OCI-LY7 (cell line): ENCODE results near the gene HLX. TPM values are rescaled to one million over a fixed set of nuclear protein-coding genes. Genes with fewer than 3 reads are reported as not detected.

Source experiments
- BruUV-seq: library from RNA; stranded (reverse); fragments of 400-500 nt; replicated peaks from 2 replicates; lab custom pipeline; 2021; lab: Mats Ljungman, UMichigan
- CTCF ChIA-PET: fragments of 300-600 bp; sonication (Branson Sonifier 250); formaldehyde crosslinking; loops from one replicate; lab custom pipeline; 2022; ENCODE audit warnings: antibody characterized with exemption; ENCODE audit not compliant: unreplicated experiment; lab: Charles Lee
- POLR2A ChIA-PET: fragments of 300-600 bp; sonication (Branson Sonifier 250); formaldehyde crosslinking; loops from one replicate; lab custom pipeline; 2022; ENCODE audit warnings: antibody characterized with exemption; lab: Charles Lee
- DNase-seq: peaks from one replicate; pipeline ENCODE4 v3.0.0-alpha.2; 2015; ENCODE audit warnings: low spot score
- H2AFZ ChIP-seq: fragments of 200-600 bp; sonication (generic), shearing (Covaris generic); 2 replicates; pipeline ENCODE4 v1.6.1; 2014; ENCODE audit warnings: mild to moderate bottlenecking, antibody characterized with exemption, low read length, moderate library complexity
- H3K27ac ChIP-seq: fragments of 200-600 bp; sonication (generic); 2 replicates; pipeline ENCODE4 v1.5.1; 2014; ENCODE audit warnings: mixed run types, low read depth, mild to moderate bottlenecking, moderate library complexity, low read length, inconsistent platforms; ENCODE audit not compliant: poor library complexity, severe bottlenecking
- H3K36me3 ChIP-seq: fragments of 200-600 bp; sonication (generic); 2 replicates; pipeline ENCODE4 v1.6.1; 2014; ENCODE audit warnings: mild to moderate bottlenecking, antibody characterized with exemption, low read length, moderate library complexity, mixed read lengths; ENCODE audit not compliant: insufficient read depth
- H3K4me1 ChIP-seq: fragments of 200-600 bp; sonication (generic); 2 replicates; pipeline ENCODE4 v1.5.1; 2014; ENCODE audit warnings: mild to moderate bottlenecking, low read length; ENCODE audit not compliant: insufficient read depth, poor library complexity, severe bottlenecking
- H3K4me2 ChIP-seq: fragments of 200-600 bp; sonication (generic); 2 replicates; pipeline ENCODE4 v1.6.1; 2014; ENCODE audit warnings: mild to moderate bottlenecking, low read length
- H3K4me3 ChIP-seq: fragments of 200-600 bp; sonication (generic); 2 replicates; pipeline ENCODE4 v1.5.1; 2014; ENCODE audit warnings: mild to moderate bottlenecking, low read depth, low read length; ENCODE audit not compliant: poor library complexity, severe bottlenecking
- H3K79me2 ChIP-seq: fragments of 200-600 bp; sonication (generic); 2 replicates; pipeline ENCODE4 v1.6.1; 2016; ENCODE audit warnings: low read depth, mild to moderate bottlenecking, low read length, moderate library complexity, mixed read lengths; ENCODE audit not compliant: insufficient read depth
- H3K9me2 ChIP-seq: fragments of 200-600 bp; sonication (generic); 2 replicates; pipeline ENCODE4 v1.6.1; 2016; ENCODE audit warnings: mild to moderate bottlenecking, low read length, mixed read lengths; ENCODE audit not compliant: insufficient read depth
- H3K9me3 ChIP-seq: fragments of 200-600 bp; sonication (generic); 2 replicates; pipeline ENCODE4 v1.6.1; 2014; ENCODE audit warnings: mild to moderate bottlenecking, mixed run types, low read length, mixed read lengths
- H4K20me1 ChIP-seq: fragments of 200-600 bp; sonication (generic); 2 replicates; pipeline ENCODE4 v1.6.1; 2014; ENCODE audit warnings: mild to moderate bottlenecking, antibody characterized with exemption, low read length, moderate library complexity, mixed read lengths; ENCODE audit not compliant: insufficient read depth
- EZH2phosphoT487 ChIP-seq: fragments of 200-600 bp; sonication (generic); IDR thresholded peaks from 2 replicates; pipeline ENCODE4 v1.6.1; 2018; ENCODE audit warnings: low read depth, borderline replicate concordance, mild to moderate bottlenecking, mixed run types, antibody characterized with exemption, low read length, moderate library complexity, mixed read lengths
- intact Hi-C: fragments of 100-400 bp; cut with micrococcal nuclease; formaldehyde crosslinking; loops from one replicate; pipeline ENCODE4 v1.10.0; 2022; ENCODE audit not compliant: unreplicated experiment
- total RNA-seq, 2 experiments: library from RNA; depleted of rRNA in 1 of 2; stranded (reverse); fragments of >200 nt in 1 of 2; shearing (Covaris generic) in 1 of 2; gene quantifications; 2 replicates each; pipeline ENCODE4 v1.2.3, GENCODE V29; 2014 to 2022
- TF ChIP-seq, protein P1 (sequence below): fragments of 200-600 bp; sonication (generic); conservative IDR thresholded peaks from 2 replicates; pipeline ENCODE4 v1.5.1; 2014; ENCODE audit warnings: mild to moderate bottlenecking, antibody characterized with exemption, low read length, moderate library complexity, mixed read lengths

The HLX gene
- total RNA-seq, 2 experiments from 2014 or later = not detected

DNA sequence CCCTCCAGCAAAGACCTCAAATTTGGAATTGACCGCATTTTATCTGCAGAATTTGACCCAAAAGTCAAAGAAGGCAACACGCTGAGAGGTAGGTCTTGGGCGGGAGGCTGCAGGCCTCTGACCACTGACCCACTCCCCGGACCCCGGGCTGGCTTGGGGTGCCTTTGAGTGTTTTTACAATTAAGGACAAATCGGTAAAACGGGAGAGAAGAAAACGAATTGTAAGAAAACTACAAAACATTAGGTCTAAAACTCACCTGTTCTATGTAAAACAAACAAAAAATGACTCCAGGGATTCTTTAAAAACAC lies 1.1 kb downstream of the HLX start:
- no peak for TF ChIP-seq EZH2phosphoT487
- TF ChIP-seq, protein P1, sequence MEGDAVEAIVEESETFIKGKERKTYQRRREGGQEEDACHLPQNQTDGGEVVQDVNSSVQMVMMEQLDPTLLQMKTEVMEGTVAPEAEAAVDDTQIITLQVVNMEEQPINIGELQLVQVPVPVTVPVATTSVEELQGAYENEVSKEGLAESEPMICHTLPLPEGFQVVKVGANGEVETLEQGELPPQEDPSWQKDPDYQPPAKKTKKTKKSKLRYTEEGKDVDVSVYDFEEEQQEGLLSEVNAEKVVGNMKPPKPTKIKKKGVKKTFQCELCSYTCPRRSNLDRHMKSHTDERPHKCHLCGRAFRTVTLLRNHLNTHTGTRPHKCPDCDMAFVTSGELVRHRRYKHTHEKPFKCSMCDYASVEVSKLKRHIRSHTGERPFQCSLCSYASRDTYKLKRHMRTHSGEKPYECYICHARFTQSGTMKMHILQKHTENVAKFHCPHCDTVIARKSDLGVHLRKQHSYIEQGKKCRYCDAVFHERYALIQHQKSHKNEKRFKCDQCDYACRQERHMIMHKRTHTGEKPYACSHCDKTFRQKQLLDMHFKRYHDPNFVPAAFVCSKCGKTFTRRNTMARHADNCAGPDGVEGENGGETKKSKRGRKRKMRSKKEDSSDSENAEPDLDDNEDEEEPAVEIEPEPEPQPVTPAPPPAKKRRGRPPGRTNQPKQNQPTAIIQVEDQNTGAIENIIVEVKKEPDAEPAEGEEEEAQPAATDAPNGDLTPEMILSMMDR = no peak
- DNase-seq = no peak
- Histone ChIP-seq H2AFZ (no peak overlapping the region), H4K20me1 (no peaks in the 10 kb centered on the region), H3K9me3 (no peaks in the 10 kb centered on the region), H3K4me1 (no peaks in the 10 kb centered on the region), H3K9me2 (no peaks in the 10 kb centered on the region), H3K79me2 (no peaks in the 10 kb centered on the region), H3K4me3 (no peak overlapping the region), H3K36me3 (no peaks in the 10 kb centered on the region), H3K27ac (no peak overlapping the region), H3K4me2 (no peak overlapping the region)
- ChIA-PET POLR2A (no interaction called here), CTCF (no interaction called here)
- intact Hi-C loops = no loop called here
- no TSS peak for BruUV-seq

DNA sequence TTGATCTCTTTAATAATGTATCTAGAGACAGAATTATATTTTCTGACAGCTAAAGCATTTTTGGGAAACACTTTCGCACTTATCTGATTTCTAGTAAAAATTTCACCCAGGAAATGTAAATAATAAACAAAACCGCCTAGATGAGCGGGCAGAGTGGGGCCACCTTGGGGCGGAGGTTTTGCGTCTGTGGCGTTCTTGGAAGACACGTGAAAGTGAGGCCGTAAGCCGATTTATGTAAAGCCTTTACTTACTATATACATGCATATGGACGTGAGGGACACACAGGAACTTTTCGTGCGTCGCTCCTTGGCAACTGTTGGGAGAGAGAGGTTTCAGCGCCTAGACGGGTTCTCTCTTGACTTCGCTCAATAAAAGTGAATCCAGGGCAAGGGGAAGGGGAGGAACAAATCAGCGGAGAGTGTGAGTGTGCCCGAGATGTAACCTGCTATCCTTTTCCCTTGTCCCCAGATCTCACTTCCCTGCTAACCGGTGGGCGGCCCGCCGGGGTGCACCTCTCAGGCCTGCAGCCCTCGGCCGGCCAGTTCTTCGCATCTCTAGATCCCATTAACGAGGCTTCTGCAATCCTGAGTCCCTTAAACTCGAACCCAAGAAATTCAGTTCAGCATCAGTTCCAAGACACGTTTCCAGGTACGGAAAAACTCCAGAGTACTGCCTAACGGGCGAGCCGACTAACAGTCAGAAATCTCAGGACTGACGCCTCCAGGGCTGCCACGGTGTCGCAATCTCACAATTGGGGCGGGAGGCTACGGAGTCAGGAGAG lies 1.7 kb downstream of the HLX start:
- DNase-seq = no peak
- H2AFZ ChIP-seq = no peak overlapping the region
- H3K4me2 ChIP-seq = no peak overlapping the region
- intact Hi-C loops = no loop called here
- H4K20me1 ChIP-seq = no peaks in the 10 kb centered on the region
- POLR2A ChIA-PET = no interaction called here
- H3K4me1 ChIP-seq = no peaks in the 10 kb centered on the region
- H3K4me3 ChIP-seq = no peak overlapping the region
- BruUV-seq = no TSS peak
- CTCF ChIA-PET = no interaction called here
- no peak for TF ChIP-seq EZH2phosphoT487
- TF ChIP-seq, protein P1 = no peak
- no peaks in the 10 kb centered on the region for H3K9me3 ChIP-seq
- no peaks in the 10 kb centered on the region for H3K36me3 ChIP-seq
- H3K9me2 ChIP-seq = no peaks in the 10 kb centered on the region
- no peak overlapping the region for H3K27ac ChIP-seq
- H3K79me2 ChIP-seq = no peaks in the 10 kb centered on the region

DNA sequence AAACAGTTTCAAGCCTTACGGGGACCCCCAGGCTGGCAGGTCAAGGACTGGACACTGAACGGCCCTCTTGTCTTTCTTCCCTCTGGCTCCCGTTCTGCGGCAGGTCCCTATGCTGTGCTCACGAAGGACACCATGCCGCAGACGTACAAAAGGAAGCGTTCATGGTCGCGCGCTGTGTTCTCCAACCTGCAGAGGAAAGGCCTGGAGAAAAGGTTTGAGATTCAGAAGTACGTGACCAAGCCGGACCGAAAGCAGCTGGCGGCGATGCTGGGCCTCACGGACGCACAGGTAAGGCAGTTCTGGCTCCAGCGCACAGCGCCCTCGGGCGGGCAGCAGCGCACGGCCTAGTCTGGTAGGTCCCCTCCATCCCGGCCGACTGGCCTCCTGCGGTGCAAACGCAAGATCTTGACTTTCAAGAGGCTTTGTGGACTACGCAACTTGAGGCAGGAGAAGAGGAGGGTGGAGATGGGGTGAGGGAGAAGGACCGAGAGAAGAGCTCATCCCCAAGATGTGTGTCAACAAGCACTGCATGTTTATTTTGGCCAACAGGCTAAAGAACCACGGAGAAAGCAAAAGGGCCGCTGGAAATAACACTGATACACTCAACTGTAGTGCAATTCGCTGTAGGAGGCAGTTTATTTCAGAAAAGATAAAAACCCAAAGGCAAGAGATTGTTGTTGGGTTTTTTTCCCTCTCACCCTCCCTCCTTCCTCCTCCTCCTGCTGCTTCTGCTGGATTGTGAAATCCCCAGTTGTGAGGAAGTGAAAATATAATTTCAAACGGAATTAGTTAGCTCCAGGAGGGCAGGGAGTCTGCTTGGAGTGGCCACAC lies 3.0 kb downstream of the HLX start:
- H2AFZ ChIP-seq = no peak overlapping the region
- BruUV-seq = no TSS peak
- POLR2A ChIA-PET = interaction anchor here (0.7 kb wide), 1 partner anchor 64 kb away, joined by 4 read pairs; no protein-coding TSS in a partner anchor

More for the DNA sequence above, 3.0 kb downstream of the HLX start:
- Histone ChIP-seq H3K27ac (no peak overlapping the region), H3K4me2 (no peak overlapping the region), H3K4me1 (no peaks in the 10 kb centered on the region), H3K36me3 (no peaks in the 10 kb centered on the region), H3K9me3 (no peaks in the 10 kb centered on the region), H4K20me1 (no peaks in the 10 kb centered on the region), H3K9me2 (no peaks in the 10 kb centered on the region), H3K79me2 (no peaks in the 10 kb centered on the region), H3K4me3 (no peak overlapping the region)
- intact Hi-C loops = no loop called here
- no peak for DNase-seq
- CTCF ChIA-PET = no interaction called here
- TF ChIP-seq, protein P1 = no peak
